GM12878 (cell line): ENCODE measurements around the gene GRIK3. TPM values are rescaled to one million over a fixed set of nuclear protein-coding genes. Genes with fewer than 3 reads are reported as not detected.

ENCODE experiments used
- ATAC-seq: fragments of 200-7000 bp; cut with Tn5 transposase; 3 replicates; pipeline ENCODE4 v1.9.1; 2020; ENCODE audit warnings: mild to moderate bottlenecking, moderate library complexity
- BruUV-seq: library from RNA; stranded (reverse); fragments of 400-500 nt; replicated peaks from 2 replicates; lab custom pipeline; 2021; lab: Mats Ljungman, UMichigan
- CTCF ChIA-PET: fragments of 300-600 bp; sonication (Branson Sonifier 250); formaldehyde crosslinking; extraction: SDS; loops from one replicate; lab custom pipeline; 2021; ENCODE audit warnings: inconsistent platforms; lab: Yijun Ruan, JAX
- POLR2A ChIA-PET: fragments of 350-600 bp; formaldehyde crosslinking; extraction: SDS; loops from one replicate; lab custom pipeline; 2021; ENCODE audit warnings: inconsistent platforms; lab: Charles Lee
- RAD21 ChIA-PET: fragments of 300-600 bp; sonication (Branson Sonifier 250); formaldehyde crosslinking; loops from one replicate; lab custom pipeline; 2023; ENCODE audit warnings: antibody characterized with exemption; ENCODE audit not compliant: unreplicated experiment; lab: Charles Lee
- SMC1A ChIA-PET: fragments of 300-600 bp; sonication (Branson Sonifier 250); formaldehyde crosslinking; loops from one replicate; lab custom pipeline; 2023; ENCODE audit not compliant: unreplicated experiment, uncharacterized antibody; lab: Charles Lee
- DNase-seq: peaks from one replicate; pipeline ENCODE4 v3.0.0-alpha.2; 2011; ENCODE audit warnings: low read depth, low spot score
- FAIRE-seq: peaks from 3 replicates; lab custom pipeline; 2011; peaks lifted over from hg19 to GRCh38; lab: Jason Lieb, UNC
- H2AFZ ChIP-seq: 2 replicates; pipeline ENCODE4 v1.6.0; 2011; ENCODE audit warnings: low read depth, low read length, control low read depth; ENCODE audit not compliant: control insufficient read depth
- H3K27ac ChIP-seq: 2 replicates; pipeline ENCODE4 v1.5.1; 2011; ENCODE audit warnings: control low read depth; ENCODE audit not compliant: control insufficient read depth, insufficient read depth
- H3K27me3 ChIP-seq, 2 experiments: replicated peaks in 1 of 2; 2 replicates each; pipeline versions ENCODE4 v1.6.0 to v1.6.1; 2011; ENCODE audit warnings: low read length in 1 of 2; ENCODE audit not compliant: control insufficient read depth in 2 of 2, insufficient read depth in 2 of 2
- H3K36me3 ChIP-seq, 2 experiments: 2 replicates each; pipeline ENCODE4 v1.5.1; 2011; ENCODE audit warnings: low read length in 1 of 2; ENCODE audit not compliant: control insufficient read depth in 2 of 2, insufficient read depth in 2 of 2
- H3K4me1 ChIP-seq: 2 replicates; pipeline ENCODE4 v1.6.1; 2011; ENCODE audit warnings: mild to moderate bottlenecking, low read length, moderate library complexity, mixed read lengths; ENCODE audit not compliant: control insufficient read depth, insufficient read depth
- H3K4me2 ChIP-seq: 2 replicates; pipeline ENCODE4 v1.6.0; 2011; ENCODE audit warnings: control low read depth; ENCODE audit not compliant: control insufficient read depth, insufficient read depth
- H3K4me3 ChIP-seq: fragments of 200-600 bp; sonication (generic); 2 replicates; pipeline ENCODE4 v1.5.1; 2016
- H3K79me2 ChIP-seq: 2 replicates; pipeline ENCODE4 v1.6.0; 2011; ENCODE audit warnings: low read length; ENCODE audit not compliant: control insufficient read depth, insufficient read depth
- H3K9ac ChIP-seq: 2 replicates; pipeline ENCODE4 v1.8.0; 2011; ENCODE audit warnings: low read length, control low read depth, mixed read lengths; ENCODE audit not compliant: control insufficient read depth, insufficient read depth
- H3K9me3 ChIP-seq: replicated peaks from 3 replicates; pipeline ENCODE4 v1.5.1; 2011; ENCODE audit warnings: mild to moderate bottlenecking, low read length; ENCODE audit not compliant: control insufficient read depth, insufficient read depth
- H4K20me1 ChIP-seq: 2 replicates; pipeline ENCODE4 v1.6.0; 2011; ENCODE audit not compliant: control insufficient read depth, insufficient read depth
- ASH2L ChIP-seq: fragments of 300-600, 200-600 bp; sonication (generic); IDR thresholded peaks from 2 replicates; pipeline ENCODE4 v1.6.1; 2017; ENCODE audit warnings: low read depth, mild to moderate bottlenecking, borderline replicate concordance
- KAT2A ChIP-seq: conservative IDR thresholded peaks from 2 replicates; pipeline ENCODE4 v1.6.1; 2011; ENCODE audit warnings: low read depth, low read length; ENCODE audit not compliant: control insufficient read depth
- PAX8 ChIP-seq: fragments of 450-650 bp; IDR thresholded peaks from 2 replicates; pipeline ENCODE4 v1.6.1; 2017; ENCODE audit warnings: mild to moderate bottlenecking, moderate library complexity
- POLR2A ChIP-seq: IDR thresholded peaks from 2 replicates; pipeline ENCODE4 v1.6.1; 2011; ENCODE audit warnings: low read depth, mild to moderate bottlenecking, low read length
- RB1 ChIP-seq: fragments of 450-650 bp; formaldehyde crosslinking; IDR thresholded peaks from 2 replicates; pipeline ENCODE4 v1.6.1; 2017; ENCODE audit warnings: mild to moderate bottlenecking, borderline replicate concordance
- WGBS: methylation state at CpG from one replicate; pipeline ENCODE4 v1.1.6; 2016; ENCODE audit warnings: low lambda C conversion rate; ENCODE audit not compliant: insufficient replicate concordance, insufficient coverage; ENCODE audit errors: missing lambda C conversion rate; 5-methylcytosine and 5-hydroxymethylcytosine counted together
- in situ Hi-C: fragments of 300-500 bp; cut with MboI; formaldehyde crosslinking; loops from 9 replicates; pipeline ENCODE4 v1.14.3; 2018; ENCODE audit warnings: mixed read lengths
- intact Hi-C: fragments of 100-400 bp; cut with micrococcal nuclease; formaldehyde crosslinking; loops from one replicate; pipeline ENCODE4 v1.14.2; 2022; ENCODE audit not compliant: unreplicated experiment
- polyA plus RNA-seq, 11 experiments: library from polyadenylated mRNA; depleted of rRNA in 4 of 11; unstranded in 6 of 11; stranded (reverse) in 5 of 11; fragments of >200 nt; fragmentation: Nextera tagmentation in 4 of 11; fragmentation: Illumina TruSeq in 1 of 11; extraction: Ambion mirVana in 4 of 11; extraction: Trizol in 1 of 11; gene quantifications; 1 replicate in 1 of 11; 2 replicates in 10 of 11; pipeline versions ENCODE4 v1.2.1 to v1.2.3, GENCODE V29; 2011 to 2016; ENCODE audit warnings: inconsistent platforms in 2 of 11, missing spikeins in 2 of 11, low read depth in 1 of 11
- total RNA-seq, 4 experiments: library from RNA; depleted of rRNA in 3 of 4; stranded (reverse); fragments of >200 nt in 3 of 4; fragmentation: Illumina TruSeq in 1 of 4; extraction: Trizol in 1 of 4; gene quantifications; 2 replicates each; pipeline versions ENCODE4 v1.2.1 to v1.2.3, GENCODE V29; 2013 to 2021
- TF ChIP-seq, protein P1 (sequence below): fragments of 450-650 bp; IDR thresholded peaks from 2 replicates; pipeline ENCODE4 v1.6.1; 2017; ENCODE audit warnings: mild to moderate bottlenecking, moderate library complexity

Gene GRIK3
- total and polyA plus RNA-seq, 10 of the 15 experiments (the other 5 are each of a cell fraction or from before 2014, with no cell fraction given): not detected

DNA sequence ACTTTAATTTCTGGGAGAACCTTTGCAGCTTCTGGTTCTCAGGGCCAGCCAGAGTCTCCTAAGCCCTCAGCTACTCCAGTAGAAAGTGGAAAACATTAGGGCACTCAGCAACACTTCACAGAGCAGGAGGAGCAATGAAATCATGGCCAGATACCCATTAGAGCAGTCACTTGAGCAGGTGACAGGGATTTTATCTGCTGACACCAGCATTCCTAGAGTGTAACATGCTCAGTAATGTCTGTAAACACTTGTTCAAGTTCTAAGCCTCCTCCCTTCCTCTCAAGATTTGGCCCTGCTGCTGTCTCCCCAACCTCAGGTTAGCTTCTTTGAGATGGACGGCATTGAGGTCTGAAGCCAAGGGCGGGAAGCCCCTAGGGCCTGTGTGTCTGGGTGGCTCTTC lies 218.0 kb downstream of the GRIK3 start (continued):
- TF ChIP-seq, protein P1, sequence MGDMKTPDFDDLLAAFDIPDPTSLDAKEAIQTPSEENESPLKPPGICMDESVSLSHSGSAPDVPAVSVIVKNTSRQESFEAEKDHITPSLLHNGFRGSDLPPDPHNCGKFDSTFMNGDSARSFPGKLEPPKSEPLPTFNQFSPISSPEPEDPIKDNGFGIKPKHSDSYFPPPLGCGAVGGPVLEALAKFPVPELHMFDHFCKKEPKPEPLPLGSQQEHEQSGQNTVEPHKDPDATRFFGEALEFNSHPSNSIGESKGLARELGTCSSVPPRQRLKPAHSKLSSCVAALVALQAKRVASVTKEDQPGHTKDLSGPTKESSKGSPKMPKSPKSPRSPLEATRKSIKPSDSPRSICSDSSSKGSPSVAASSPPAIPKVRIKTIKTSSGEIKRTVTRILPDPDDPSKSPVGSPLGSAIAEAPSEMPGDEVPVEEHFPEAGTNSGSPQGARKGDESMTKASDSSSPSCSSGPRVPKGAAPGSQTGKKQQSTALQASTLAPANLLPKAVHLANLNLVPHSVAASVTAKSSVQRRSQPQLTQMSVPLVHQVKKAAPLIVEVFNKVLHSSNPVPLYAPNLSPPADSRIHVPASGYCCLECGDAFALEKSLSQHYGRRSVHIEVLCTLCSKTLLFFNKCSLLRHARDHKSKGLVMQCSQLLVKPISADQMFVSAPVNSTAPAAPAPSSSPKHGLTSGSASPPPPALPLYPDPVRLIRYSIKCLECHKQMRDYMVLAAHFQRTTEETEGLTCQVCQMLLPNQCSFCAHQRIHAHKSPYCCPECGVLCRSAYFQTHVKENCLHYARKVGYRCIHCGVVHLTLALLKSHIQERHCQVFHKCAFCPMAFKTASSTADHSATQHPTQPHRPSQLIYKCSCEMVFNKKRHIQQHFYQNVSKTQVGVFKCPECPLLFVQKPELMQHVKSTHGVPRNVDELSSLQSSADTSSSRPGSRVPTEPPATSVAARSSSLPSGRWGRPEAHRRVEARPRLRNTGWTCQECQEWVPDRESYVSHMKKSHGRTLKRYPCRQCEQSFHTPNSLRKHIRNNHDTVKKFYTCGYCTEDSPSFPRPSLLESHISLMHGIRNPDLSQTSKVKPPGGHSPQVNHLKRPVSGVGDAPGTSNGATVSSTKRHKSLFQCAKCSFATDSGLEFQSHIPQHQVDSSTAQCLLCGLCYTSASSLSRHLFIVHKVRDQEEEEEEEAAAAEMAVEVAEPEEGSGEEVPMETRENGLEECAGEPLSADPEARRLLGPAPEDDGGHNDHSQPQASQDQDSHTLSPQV: no peak
- TF ChIP-seq PAX8 (no peak), KAT2A (no peak), POLR2A (no peak), RB1 (no peak)

DNA sequence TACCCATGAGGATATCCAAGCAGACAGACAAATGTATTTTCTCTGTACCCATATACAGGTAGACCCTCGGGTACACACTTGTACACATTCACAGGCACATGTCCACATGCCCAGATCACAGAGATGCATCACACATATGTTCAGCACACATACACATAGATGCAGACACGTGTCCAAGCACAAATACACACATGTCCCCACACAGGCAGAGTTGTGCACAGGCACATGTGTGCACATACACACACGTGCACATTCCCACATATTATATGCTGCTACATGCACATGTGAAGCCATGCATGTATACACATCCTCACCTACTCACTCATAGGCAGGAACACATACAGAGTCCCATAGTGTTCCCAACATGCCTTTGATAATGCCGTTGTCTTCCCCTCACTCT lies 219.5 kb downstream of the GRIK3 start:
- POLR2A ChIA-PET: no interaction called here
- H4K20me1 ChIP-seq: no peaks in the 10 kb centered on the region
- no peak for TF ChIP-seq ASH2L
- peaks cover 0 to 4% of the 10 kb centered on the region in 2 experiments; a peak in 2 of 4 replicates for H3K27me3 ChIP-seq
- H2AFZ ChIP-seq: no peak overlapping the region
- H3K79me2 ChIP-seq: no peaks in the 10 kb centered on the region
- CTCF ChIA-PET: no interaction called here
- H3K9ac ChIP-seq: no peak overlapping the region
- DNase-seq (no peak), ATAC-seq (no peak), FAIRE-seq (no peak)
- H3K36me3 ChIP-seq: no peaks in the 10 kb centered on the region
- H3K4me3 ChIP-seq: no peak overlapping the region
- H3K9me3 ChIP-seq: no peaks in the 10 kb centered on the region
- no peaks in the 10 kb centered on the region for H3K4me1 ChIP-seq
- intact Hi-C loops (no loop called here), in situ Hi-C loops (no loop called here)
- RAD21 ChIA-PET: no interaction called here
- BruUV-seq: no TSS peak
- 0% methylated on average over 4 of the region's 4 CpGs for WGBS
- H3K27ac ChIP-seq: no peak overlapping the region
- no peak overlapping the region for H3K4me2 ChIP-seq
- SMC1A ChIA-PET: no interaction called here
